HEK293 (cell line): ENCODE measurements around the gene DNAH1.

ENCODE experiments used
- CTCF ChIA-PET: fragments of 350-600 bp; formaldehyde crosslinking; extraction: SDS; loops from one replicate; lab custom pipeline; 2021; ENCODE audit warnings: antibody characterized with exemption; lab: Yijun Ruan, JAX
- POLR2A ChIA-PET: fragments of 300-600 bp; formaldehyde crosslinking; extraction: SDS; loops from one replicate; lab custom pipeline; 2020; ENCODE audit warnings: antibody characterized with exemption, inconsistent platforms; lab: Yijun Ruan, JAX
- H3K27ac ChIP-seq: fragments of 200-500 bp; sonication (Bioruptor generic); 2 replicates; pipeline ENCODE4 v1.5.1; 2014; ENCODE audit warnings: low read depth, low read length, control low read depth, inconsistent platforms; ENCODE audit errors: extremely low read depth
- H3K36me3 ChIP-seq, 2 experiments: fragments of 200-500 bp in 1 of 2; sonication (Bioruptor generic) in 1 of 2; 1 replicate in 1 of 2; 2 replicates in 1 of 2; pipeline ENCODE4 v1.5.1; 2014 to 2017; ENCODE audit warnings: inconsistent platforms in 2 of 2, low read length in 2 of 2; ENCODE audit not compliant: control insufficient read depth in 2 of 2, insufficient read depth in 1 of 2
- H3K4me1 ChIP-seq: fragments of 200-500 bp; sonication (Bioruptor generic); 2 replicates; pipeline ENCODE4 v1.5.1; 2014; ENCODE audit warnings: mild to moderate bottlenecking, low read length, inconsistent platforms; ENCODE audit not compliant: control insufficient read depth, insufficient read depth
- H3K4me3 ChIP-seq: 2 replicates; pipeline ENCODE4 v1.5.1; 2011; ENCODE audit warnings: low read depth, mild to moderate bottlenecking, control low read depth, low read length, moderate library complexity
- H3K9me3 ChIP-seq: fragments of 200-500 bp; sonication (Bioruptor generic); 2 replicates; pipeline ENCODE4 v1.5.1; 2014; ENCODE audit warnings: low read depth, low read length, inconsistent platforms; ENCODE audit not compliant: control insufficient read depth, insufficient read depth
- EGR2 ChIP-seq: fragments of 450-650 bp; formaldehyde crosslinking; IDR thresholded peaks from 2 replicates; pipeline ENCODE4 v1.5.1; 2016; ENCODE audit warnings: low read depth, missing biosample characterization, missing genetic modification characterization
- KLF7 ChIP-seq: fragments of 450-650 bp; formaldehyde crosslinking; IDR thresholded peaks from 2 replicates; pipeline ENCODE4 v1.5.1; 2016; ENCODE audit warnings: missing biosample characterization, missing genetic modification characterization, borderline replicate concordance
- REST ChIP-seq: fragments of 450-650 bp; formaldehyde crosslinking; IDR thresholded peaks from 2 replicates; pipeline ENCODE4 v1.5.1; 2016; ENCODE audit warnings: missing biosample characterization, missing genetic modification characterization
- SETDB1 ChIP-seq: IDR thresholded peaks from one replicate; pipeline ENCODE4 v1.6.1; 2017; ENCODE audit warnings: mild to moderate bottlenecking, low read length, moderate library complexity, mixed read lengths; ENCODE audit not compliant: insufficient read length
- WT1 ChIP-seq: fragments of 450-650 bp; formaldehyde crosslinking; IDR thresholded peaks from 2 replicates; pipeline ENCODE4 v1.5.1; 2016; ENCODE audit warnings: missing biosample characterization, missing genetic modification characterization
- YY1 ChIP-seq: fragments of 450-650 bp; formaldehyde crosslinking; IDR thresholded peaks from 2 replicates; pipeline ENCODE4 v1.5.1; 2018; ENCODE audit warnings: missing biosample characterization, missing genetic modification characterization
- ZBTB17 ChIP-seq: fragments of 450-650 bp; formaldehyde crosslinking; IDR thresholded peaks from 2 replicates; pipeline ENCODE4 v1.5.1; 2016; ENCODE audit warnings: missing biosample characterization, missing genetic modification characterization
- ZBTB20 ChIP-seq: fragments of 450-650 bp; formaldehyde crosslinking; IDR thresholded peaks from 2 replicates; pipeline ENCODE4 v1.5.1; 2016; ENCODE audit warnings: missing biosample characterization, missing genetic modification characterization
- ZBTB21 ChIP-seq: fragments of 450-650 bp; formaldehyde crosslinking; IDR thresholded peaks from 2 replicates; pipeline ENCODE4 v1.5.1; 2017; ENCODE audit warnings: missing biosample characterization, missing genetic modification characterization
- ZBTB48 ChIP-seq: fragments of 450-650 bp; formaldehyde crosslinking; IDR thresholded peaks from 2 replicates; pipeline ENCODE4 v1.5.1; 2016; ENCODE audit warnings: missing biosample characterization, missing genetic modification characterization
- ZFP37 ChIP-seq: fragments of 450-650 bp; formaldehyde crosslinking; IDR thresholded peaks from 2 replicates; pipeline ENCODE4 v1.5.1; 2016; ENCODE audit warnings: missing biosample characterization, missing genetic modification characterization
- ZNF146 ChIP-seq: fragments of 450-650 bp; formaldehyde crosslinking; IDR thresholded peaks from 2 replicates; pipeline ENCODE4 v1.5.1; 2016; ENCODE audit warnings: missing biosample characterization, missing genetic modification characterization
- ZNF169 ChIP-seq: fragments of 450-650 bp; formaldehyde crosslinking; IDR thresholded peaks from 2 replicates; pipeline ENCODE4 v1.5.1; 2016; ENCODE audit warnings: missing biosample characterization, missing genetic modification characterization
- ZNF174 ChIP-seq: fragments of 450-650 bp; formaldehyde crosslinking; IDR thresholded peaks from 2 replicates; pipeline ENCODE4 v1.5.0; 2017; ENCODE audit warnings: missing biosample characterization, mild to moderate bottlenecking, missing genetic modification characterization
- ZNF223 ChIP-seq: fragments of 450-650 bp; formaldehyde crosslinking; IDR thresholded peaks from 2 replicates; pipeline ENCODE4 v1.5.1; 2016; ENCODE audit warnings: missing biosample characterization, missing genetic modification characterization
- ZNF266 ChIP-seq: fragments of 450-650 bp; formaldehyde crosslinking; IDR thresholded peaks from 2 replicates; pipeline ENCODE4 v1.5.1; 2016; ENCODE audit warnings: missing biosample characterization, missing genetic modification characterization, low read depth
- ZNF274 ChIP-seq, 2 experiments: fragments of 200-500 bp in 1 of 2; fragments of 450-650 bp in 1 of 2; sonication (Bioruptor generic) in 1 of 2; formaldehyde crosslinking in 1 of 2; IDR thresholded peaks; 2 replicates each; pipeline versions ENCODE4 v1.5.1 to v1.6.1; 2014 to 2016; ENCODE audit warnings: borderline replicate concordance in 1 of 2, inconsistent platforms in 1 of 2, low read length in 1 of 2, missing biosample characterization in 1 of 2, missing genetic modification characterization in 1 of 2
- ZNF398 ChIP-seq: fragments of 450-650 bp; formaldehyde crosslinking; IDR thresholded peaks from 2 replicates; pipeline ENCODE4 v1.5.1; 2017; ENCODE audit warnings: missing biosample characterization, missing genetic modification characterization
- ZNF514 ChIP-seq: fragments of 450-650 bp; formaldehyde crosslinking; IDR thresholded peaks from 2 replicates; pipeline ENCODE4 v1.5.1; 2016; ENCODE audit warnings: missing biosample characterization, missing genetic modification characterization
- ZNF521 ChIP-seq: fragments of 450-650 bp; formaldehyde crosslinking; IDR thresholded peaks from 2 replicates; pipeline ENCODE4 v1.5.1; 2017; ENCODE audit warnings: missing biosample characterization, mild to moderate bottlenecking, missing genetic modification characterization
- ZNF600 ChIP-seq: fragments of 450-650 bp; formaldehyde crosslinking; IDR thresholded peaks from 2 replicates; pipeline ENCODE4 v1.5.1; 2016; ENCODE audit warnings: missing biosample characterization, missing genetic modification characterization
- ZNF624 ChIP-seq: fragments of 450-650 bp; formaldehyde crosslinking; IDR thresholded peaks from 2 replicates; pipeline ENCODE4 v1.5.1; 2017; ENCODE audit warnings: missing biosample characterization, missing genetic modification characterization
- ZNF629 ChIP-seq: fragments of 450-650 bp; formaldehyde crosslinking; IDR thresholded peaks from 2 replicates; pipeline ENCODE4 v1.5.1; 2017; ENCODE audit warnings: missing biosample characterization, missing genetic modification characterization
- ZNF664 ChIP-seq: fragments of 450-650 bp; formaldehyde crosslinking; IDR thresholded peaks from 2 replicates; pipeline ENCODE4 v1.5.1; 2016; ENCODE audit warnings: missing biosample characterization, missing genetic modification characterization
- ZSCAN18 ChIP-seq: fragments of 450-650 bp; formaldehyde crosslinking; IDR thresholded peaks from 2 replicates; pipeline ENCODE4 v1.5.1; 2016; ENCODE audit warnings: missing biosample characterization, missing genetic modification characterization
- ZSCAN23 ChIP-seq: fragments of 450-650 bp; formaldehyde crosslinking; IDR thresholded peaks from 2 replicates; pipeline ENCODE4 v1.5.1; 2016; ENCODE audit warnings: missing biosample characterization, missing genetic modification characterization
- TF ChIP-seq, protein P1 (sequence below): fragments of 450-650 bp; formaldehyde crosslinking; IDR thresholded peaks from 2 replicates; pipeline ENCODE4 v1.5.1; 2016; ENCODE audit warnings: missing biosample characterization, missing genetic modification characterization

Gene DNAH1

DNA sequence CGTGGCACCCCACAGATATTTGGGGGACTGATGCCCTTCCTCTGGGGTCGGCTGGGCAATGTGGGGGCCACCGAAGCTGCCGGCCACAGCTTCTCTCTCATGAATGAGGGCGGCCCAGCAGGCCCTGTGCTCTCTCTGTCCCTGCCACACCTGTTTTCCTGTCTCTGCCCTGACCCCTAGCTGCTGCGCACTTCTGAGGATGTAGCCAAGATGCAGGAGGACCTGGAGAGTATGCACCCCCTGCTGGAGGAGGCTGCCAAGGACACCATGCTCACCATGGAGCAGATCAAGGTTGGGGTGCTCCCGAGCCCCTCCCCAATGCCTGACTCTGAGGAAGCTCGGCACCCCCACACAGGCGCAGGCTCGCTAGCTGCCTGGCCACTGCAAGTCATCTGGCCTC lies 69.0 kb downstream of the DNAH1 start:
- no peaks in the 10 kb centered on the region for H3K36me3 ChIP-seq
- TF ChIP-seq ZBTB48 (tag by site-specific recombination) (no peak), ZNF398 (tag by site-specific recombination) (no peak), ZSCAN18 (tag by site-specific recombination) (no peak), ZNF223 (tag by site-specific recombination) (no peak), SETDB1 (no peak), ZBTB20 (tag by site-specific recombination) (no peak), ZBTB21 (tag by site-specific recombination) (no peak), YY1 (no peak), ZNF174 (tag by site-specific recombination) (no peak), ZNF600 (tag by site-specific recombination) (no peak), ZNF664 (tag by site-specific recombination) (no peak), ZNF629 (tag by site-specific recombination) (no peak), KLF7 (tag by site-specific recombination) (no peak), ZNF169 (no peak), WT1 (tag by site-specific recombination) (no peak), ZNF266 (no peak), ZNF514 (tag by site-specific recombination) (no peak), ZNF521 (tag by site-specific recombination) (no peak), ZNF146 (tag by site-specific recombination) (no peak)
- H3K4me3 ChIP-seq: no peak overlapping the region
- CTCF ChIA-PET: interaction anchor here (0.5 to 1.9 kb wide), 10 partner anchors 10 to 389 kb away, joined by 3 to 7 read pairs (median 4); no protein-coding TSS in a partner anchor
- POLR2A ChIA-PET: interaction anchor here (1.2 kb wide), 1 partner anchor 16 kb away, joined by 3 read pairs; no protein-coding TSS in a partner anchor
- no peak overlapping the region for H3K27ac ChIP-seq
- H3K4me1 ChIP-seq: no peaks in the 10 kb centered on the region
- H3K9me3 ChIP-seq: no peaks in the 10 kb centered on the region

GRCh38 chr3:52387481-52387880 lies 71.4 kb downstream of the DNAH1 start:
- ChIA-PET POLR2A (no interaction called here), CTCF (interaction anchor here (0.6 to 1.8 kb wide), 4 partner anchors 12 to 62 kb away, joined by 3 to 5 read pairs (median 3); no protein-coding TSS in a partner anchor)
- Histone ChIP-seq H3K27ac (no peak overlapping the region), H3K36me3 (peaks cover 0 to 11% of the 10 kb centered on the region in 2 experiments; a peak in 1 of 3 replicates), H3K9me3 (no peaks in the 10 kb centered on the region), H3K4me1 (no peaks in the 10 kb centered on the region), H3K4me3 (no peak overlapping the region)
- TF ChIP-seq ZNF624 (tag by site-specific recombination): no peak
- TF ChIP-seq ZFP37 (tag by site-specific recombination): no peak
- no peak for TF ChIP-seq REST (tag by site-specific recombination)
- no peak for TF ChIP-seq EGR2 (tag by site-specific recombination)
- TF ChIP-seq ZBTB17 (tag by site-specific recombination): no peak
- no peak for TF ChIP-seq ZSCAN23 (tag by site-specific recombination)
- no peak for TF ChIP-seq ZNF274 (IDR thresholded peaks at IDR 0.05; ENCODE audit: low read length)
- TF ChIP-seq ZNF274 (tag by site-specific recombination; IDR thresholded peaks at IDR 0.05; ENCODE audit: borderline replicate concordance): no peak
- TF ChIP-seq, protein P1, sequence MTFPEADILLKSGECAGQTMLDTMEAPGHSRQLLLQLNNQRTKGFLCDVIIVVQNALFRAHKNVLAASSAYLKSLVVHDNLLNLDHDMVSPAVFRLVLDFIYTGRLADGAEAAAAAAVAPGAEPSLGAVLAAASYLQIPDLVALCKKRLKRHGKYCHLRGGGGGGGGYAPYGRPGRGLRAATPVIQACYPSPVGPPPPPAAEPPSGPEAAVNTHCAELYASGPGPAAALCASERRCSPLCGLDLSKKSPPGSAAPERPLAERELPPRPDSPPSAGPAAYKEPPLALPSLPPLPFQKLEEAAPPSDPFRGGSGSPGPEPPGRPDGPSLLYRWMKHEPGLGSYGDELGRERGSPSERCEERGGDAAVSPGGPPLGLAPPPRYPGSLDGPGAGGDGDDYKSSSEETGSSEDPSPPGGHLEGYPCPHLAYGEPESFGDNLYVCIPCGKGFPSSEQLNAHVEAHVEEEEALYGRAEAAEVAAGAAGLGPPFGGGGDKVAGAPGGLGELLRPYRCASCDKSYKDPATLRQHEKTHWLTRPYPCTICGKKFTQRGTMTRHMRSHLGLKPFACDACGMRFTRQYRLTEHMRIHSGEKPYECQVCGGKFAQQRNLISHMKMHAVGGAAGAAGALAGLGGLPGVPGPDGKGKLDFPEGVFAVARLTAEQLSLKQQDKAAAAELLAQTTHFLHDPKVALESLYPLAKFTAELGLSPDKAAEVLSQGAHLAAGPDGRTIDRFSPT (tag by site-specific recombination): no peak
